ENCODE measurements around the gene LMX1B.
"Not testable (repeated sequence)": the region's sequence is repeated elsewhere in the genome, so short reads cannot be mapped to it uniquely, and the experiment has no call there.

The LMX1B gene

GRCh38 chr9:126699401-126699881, 85.7 kb downstream of the LMX1B start:
- no peak for DNase-seq

- no peak for DNase-seq
Measured at GRCh38 chr9:126700296-126700695, 86.6 kb downstream of the LMX1B start.

DNA sequence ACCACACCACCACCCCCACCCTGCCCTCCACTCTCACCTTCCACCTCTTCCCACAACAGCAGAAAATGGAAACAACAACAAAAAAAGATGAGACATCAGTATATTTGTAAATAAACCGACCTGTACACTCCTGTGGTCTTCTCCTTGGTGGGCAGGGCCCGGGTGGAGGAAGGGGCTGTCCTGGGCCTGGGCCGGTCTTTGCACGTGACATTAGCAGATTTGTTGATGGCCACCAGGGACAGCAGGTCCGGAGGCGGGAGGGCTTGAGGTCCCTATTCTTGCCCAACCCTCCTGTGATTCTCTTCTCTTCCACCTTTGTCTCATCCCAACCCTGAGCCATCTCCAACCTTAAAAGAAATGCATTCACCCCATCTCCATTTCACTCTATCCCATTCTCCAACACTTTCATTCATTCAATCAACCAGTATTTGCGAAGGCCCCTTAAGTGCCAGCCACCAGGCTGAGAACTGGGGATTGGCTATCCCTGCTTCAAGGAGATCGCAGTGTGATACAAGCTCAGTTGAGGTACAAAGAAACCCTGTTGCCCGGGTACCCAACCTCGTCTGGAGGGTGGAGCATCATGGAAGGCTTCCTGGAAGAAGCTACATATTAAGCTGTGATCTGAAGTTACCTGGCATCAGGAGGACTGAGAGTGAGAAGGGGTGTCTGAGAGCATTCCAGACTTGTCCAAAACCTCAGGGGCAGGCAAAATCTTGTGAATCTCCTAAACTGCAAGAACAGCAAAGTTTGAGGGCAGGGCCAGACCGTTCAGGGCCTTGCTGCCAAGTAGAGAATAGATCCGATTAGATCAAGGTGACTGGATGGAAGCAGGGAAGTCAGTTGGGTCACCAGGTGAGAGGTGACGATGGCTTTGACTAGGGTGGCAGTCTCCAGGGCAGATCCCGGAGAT, 87.4 kb downstream of the LMX1B start:
- DNase-seq: no peak

- DNase-seq: no peak
Measured at GRCh38 chr9:126701813-126702140, 88.0 kb downstream of the LMX1B start.

GRCh38 chr9:126702151-126703001, 88.6 kb downstream of the LMX1B start:
- DNase-seq: no peak

GRCh38 chr9:126703002-126703865, 89.5 kb downstream of the LMX1B start:
- DNase-seq: no peak

DNA sequence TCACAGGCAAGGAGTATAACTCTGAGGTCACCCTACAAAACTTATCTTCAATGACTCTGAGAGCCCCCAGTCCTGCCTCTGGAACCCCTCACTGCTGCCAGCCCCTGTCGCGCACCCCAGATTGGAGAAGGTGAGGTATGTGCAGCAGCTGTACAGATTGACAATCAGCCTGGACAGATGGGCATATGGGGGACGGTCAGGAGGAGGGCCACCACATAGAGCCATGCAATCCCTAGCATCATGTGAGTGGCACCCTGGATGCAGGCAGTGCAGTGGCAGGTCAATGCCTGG, 90.1 kb downstream of the LMX1B start:
- DNase-seq: no peak

- DNase-seq: no peak
Measured at GRCh38 chr9:126704157-126704891, 90.6 kb downstream of the LMX1B start.

DNA sequence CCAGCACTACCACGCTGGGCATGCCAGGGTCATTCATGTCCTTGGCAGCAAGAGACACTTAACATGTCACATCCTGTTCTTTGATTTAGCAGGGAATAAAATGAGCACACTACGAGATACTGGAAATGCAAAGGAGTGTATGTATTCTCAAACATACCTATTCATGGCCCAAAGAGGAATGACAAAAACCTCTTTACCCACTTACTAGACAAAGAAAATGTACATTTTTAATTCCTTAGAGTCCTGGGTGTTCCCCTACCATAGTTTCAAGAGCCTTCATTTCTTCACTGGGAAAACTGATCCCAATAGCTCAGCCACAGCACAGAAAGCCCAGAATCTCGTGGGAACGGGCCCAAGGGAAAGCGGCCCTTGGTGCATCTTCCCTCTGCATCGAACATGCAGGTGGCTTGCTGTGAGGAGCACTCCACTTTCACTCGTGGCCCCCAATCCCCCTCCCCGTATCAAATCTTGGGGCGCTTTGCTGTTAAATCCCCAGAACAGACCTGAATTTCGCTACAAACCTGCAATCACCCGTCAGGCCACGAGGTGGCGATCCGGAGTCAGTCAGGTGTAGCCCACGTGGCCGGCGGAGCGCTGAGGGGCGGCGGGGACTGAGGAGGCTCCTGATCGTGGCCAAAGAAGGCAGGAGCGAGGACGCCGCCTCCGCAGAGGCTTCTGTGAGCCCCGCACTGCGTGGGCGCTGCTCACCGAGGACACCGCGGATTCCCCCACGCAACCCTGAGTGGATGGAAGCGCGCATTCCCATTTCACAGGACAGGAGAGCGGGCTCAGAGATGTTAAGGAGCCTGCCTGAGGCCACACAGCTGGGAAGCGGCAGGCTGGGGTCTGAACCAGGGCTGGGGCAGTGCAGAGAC, 91.4 kb downstream of the LMX1B start:
- peak; percentile 20 for DNase-seq

DNA sequence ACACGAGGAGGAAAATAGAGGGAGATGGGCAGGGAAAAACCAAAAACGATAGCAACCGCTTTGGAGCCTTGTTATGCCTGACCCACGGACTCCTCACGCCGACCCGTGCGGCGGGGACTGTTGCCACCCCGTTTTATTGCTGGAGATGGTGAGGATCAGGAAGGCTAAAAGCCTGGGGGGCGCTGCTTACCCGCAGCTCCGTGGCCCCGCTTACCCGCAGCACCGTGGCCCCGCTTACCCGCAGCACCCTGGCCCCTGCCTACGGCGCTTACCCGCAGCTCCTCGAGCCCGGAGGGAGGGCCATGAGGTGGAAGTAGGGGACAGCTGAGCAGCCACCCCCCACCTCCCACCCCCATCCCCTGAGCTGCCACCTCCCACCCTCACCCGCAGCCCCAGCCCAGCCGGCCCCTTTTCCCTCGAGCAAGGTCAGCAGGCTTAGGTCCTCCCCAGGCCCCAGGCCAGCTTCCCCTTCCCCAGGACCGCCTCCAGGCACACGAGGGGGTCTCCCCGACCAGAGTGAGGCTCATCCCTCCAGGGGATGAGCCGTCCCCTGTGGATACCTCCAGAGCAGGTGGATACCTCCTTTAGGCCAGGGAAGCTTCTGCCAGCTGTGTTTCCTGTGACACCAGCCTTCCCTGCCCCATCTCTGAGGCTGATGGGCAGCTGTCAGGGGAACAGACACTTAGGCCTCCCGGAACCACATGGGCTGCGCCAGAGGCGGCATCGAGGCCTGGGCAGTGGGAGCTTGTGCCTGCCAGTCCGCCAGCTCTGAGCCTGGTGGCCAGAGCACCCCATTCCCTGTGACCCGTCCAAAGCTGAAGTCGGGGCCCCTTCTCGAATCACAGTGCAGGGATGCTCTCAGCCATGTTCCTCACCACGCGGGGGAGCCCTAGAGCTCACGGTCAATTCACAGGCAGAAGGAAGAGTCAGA, 92.3 kb downstream of the LMX1B start:
- no peak for DNase-seq

- DNase-seq: no peak
Measured at GRCh38 chr9:126706698-126707053, 92.9 kb downstream of the LMX1B start.

DNA sequence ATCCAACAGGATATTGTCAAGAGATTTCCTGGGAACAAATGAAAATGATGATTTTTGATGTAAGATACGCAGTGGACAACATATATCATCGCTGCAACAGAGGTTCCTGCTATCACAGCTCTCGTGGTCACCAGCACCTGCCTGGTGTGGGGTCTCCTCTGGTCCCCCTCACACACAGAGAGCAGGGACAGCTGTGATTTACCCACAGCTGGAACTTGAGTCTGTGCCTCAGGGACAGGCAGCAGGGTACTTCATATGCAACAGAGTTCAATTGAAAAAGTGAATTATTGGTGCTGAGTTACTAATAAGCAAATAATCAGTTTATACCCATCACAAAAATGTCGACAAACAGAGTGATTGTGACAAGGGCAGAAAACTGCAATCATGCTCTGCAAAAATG, 93.4 kb downstream of the LMX1B start:
- DNase-seq: no peak

GRCh38 chr9:126707712-126708111, 94.0 kb downstream of the LMX1B start:
- not testable (repeated sequence) for DNase-seq

DNA sequence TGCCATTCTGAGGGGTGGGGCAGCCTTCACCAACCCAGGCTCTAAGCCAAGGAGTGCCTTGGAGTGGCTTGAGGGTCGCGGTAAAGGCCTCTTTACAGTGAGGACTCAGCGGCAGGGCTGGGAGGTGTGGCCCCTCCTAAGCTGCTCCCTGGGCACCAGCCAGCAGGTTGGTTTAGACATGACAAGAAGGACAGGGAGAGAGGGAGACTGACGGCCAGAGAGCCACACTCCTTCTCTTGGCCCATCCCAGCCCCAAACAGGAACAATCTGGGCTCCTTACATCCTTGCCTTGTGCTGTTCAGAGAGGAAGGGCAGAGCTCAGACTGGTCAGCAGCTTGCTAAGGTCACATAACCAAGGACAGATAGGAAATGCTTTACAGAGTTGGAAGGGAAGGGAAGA, 94.5 kb downstream of the LMX1B start:
- no peak for DNase-seq

DNA sequence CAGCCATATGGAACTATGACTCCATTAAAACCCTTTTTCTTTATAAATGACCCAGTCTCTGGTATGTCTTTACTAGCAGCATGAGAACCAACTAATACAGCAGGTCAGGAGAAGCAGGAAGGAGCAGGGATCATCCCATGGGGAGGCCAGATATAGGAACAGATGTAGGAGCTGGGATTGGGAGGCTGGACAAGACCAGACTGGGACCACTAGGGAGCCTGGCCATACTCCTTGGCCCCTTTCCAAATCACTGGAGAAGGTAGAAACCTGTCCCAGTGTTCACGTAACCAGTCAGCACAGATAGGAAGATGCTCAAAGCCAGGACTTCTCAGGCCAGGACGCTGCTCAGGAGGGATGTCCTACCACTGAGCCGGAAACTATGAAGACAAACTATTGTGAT, 95.5 kb downstream of the LMX1B start:
- no peak for DNase-seq

- no peak for DNase-seq
Measured at GRCh38 chr9:126715382-126715781, 101.7 kb downstream of the LMX1B start.

- DNase-seq: not testable (repeated sequence)
Measured at GRCh38 chr9:126717441-126717840, 103.7 kb downstream of the LMX1B start.

DNA sequence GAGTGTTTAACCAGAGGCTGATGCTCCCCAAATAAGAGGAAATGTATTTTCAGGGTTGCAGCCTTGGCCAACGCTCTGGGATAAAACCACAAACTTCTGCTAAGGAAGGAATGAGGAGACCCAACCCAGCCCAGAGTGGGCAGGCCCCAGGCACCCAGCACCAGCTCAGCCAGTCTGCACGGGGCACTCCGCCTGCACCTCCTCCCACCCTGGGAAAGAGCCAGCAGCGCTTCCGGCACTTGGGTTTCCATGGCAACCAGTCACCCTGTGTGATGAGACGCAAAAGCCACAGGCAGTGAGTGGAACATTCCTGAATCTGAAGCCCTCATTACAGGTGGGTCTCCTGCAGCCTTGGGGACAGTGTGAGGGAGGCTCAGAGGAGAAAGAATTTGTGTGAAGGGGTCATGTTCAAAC, 105.9 kb downstream of the LMX1B start:
- DNase-seq: no peak

DNA sequence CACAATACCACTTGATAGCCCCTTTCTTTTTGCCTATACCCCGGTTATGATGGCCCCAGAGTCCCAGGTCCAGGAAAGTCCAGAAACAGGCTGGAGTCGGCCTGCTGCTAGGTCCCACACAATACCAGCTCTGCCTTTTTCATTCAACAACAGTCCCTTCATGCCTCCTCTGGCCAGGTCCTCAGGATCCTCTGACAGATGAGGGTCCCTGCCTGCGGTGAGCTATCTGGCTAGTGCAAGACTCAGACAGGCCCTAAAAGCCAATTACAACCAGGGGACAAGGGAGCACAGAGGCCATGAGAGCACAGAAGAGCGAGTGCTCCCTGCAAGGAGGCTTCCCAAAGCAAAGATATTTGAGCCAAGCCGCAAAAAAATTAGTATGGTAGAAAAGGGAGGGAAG, 106.3 kb downstream of the LMX1B start:
- DNase-seq: no peak
